Nephron progenitor cell (in vitro differentiated cells): ENCODE measurements around the gene CCDC57.

Experiments used
- DNase-seq: peaks from one replicate; pipeline ENCODE4 v3.0.0; 2021
- H3K27ac Mint-ChIP-seq: 2 replicates; pipeline ENCODE4 v1.8.0; 2021; ENCODE audit warnings: mild to moderate bottlenecking, moderate library complexity, mixed read lengths
- H3K27me3 Mint-ChIP-seq: 2 replicates; pipeline ENCODE4 v1.8.0; 2021; ENCODE audit warnings: mild to moderate bottlenecking, low read depth, mixed read lengths; ENCODE audit not compliant: poor library complexity
- H3K36me3 Mint-ChIP-seq: 2 replicates; pipeline ENCODE4 v1.8.0; 2021; ENCODE audit warnings: low read depth, mixed read lengths
- H3K4me1 Mint-ChIP-seq: 2 replicates; pipeline ENCODE4 v1.8.0; 2021; ENCODE audit warnings: mixed read lengths
- H3K4me3 Mint-ChIP-seq: 2 replicates; pipeline ENCODE4 v1.8.0; 2021; ENCODE audit warnings: mild to moderate bottlenecking, moderate library complexity, mixed read lengths
- H3K9me3 Mint-ChIP-seq: 2 replicates; pipeline ENCODE4 v1.8.0; 2021; ENCODE audit warnings: mild to moderate bottlenecking, moderate library complexity, mixed read lengths
- CTCF ChIP-seq: fragments of 200-600 bp; sonication (generic); IDR thresholded peaks from 2 replicates; pipeline ENCODE4 v1.5.0; 2021; ENCODE audit warnings: antibody characterized with exemption

Gene CCDC57

GRCh38 chr17:82058230-82058854 lies 154.3 kb downstream of the CCDC57 start:
- Mint-ChIP-seq H3K27ac (peak overlapping the region; percentile 36), H3K27me3 (no peaks in the 10 kb centered on the region), H3K4me3 (no peak overlapping the region), H3K36me3 (no peaks in the 10 kb centered on the region), H3K4me1 (peaks cover 3% of the 10 kb centered on the region), H3K9me3 (no peaks in the 10 kb centered on the region)
- DNase-seq, result no peak
- TF ChIP-seq CTCF, result no peak

GRCh38 chr17:82056729-82057621 lies 155.7 kb downstream of the CCDC57 start:
- no peaks in the 10 kb centered on the region for H3K9me3 Mint-ChIP-seq
- no peaks in the 10 kb centered on the region for H3K36me3 Mint-ChIP-seq
- peaks cover 12% of the 10 kb centered on the region for H3K4me1 Mint-ChIP-seq
- DNase-seq, result no peak
- H3K27ac Mint-ChIP-seq, result no peak overlapping the region
- TF ChIP-seq CTCF, result no peak
- no peaks in the 10 kb centered on the region for H3K27me3 Mint-ChIP-seq
- no peak overlapping the region for H3K4me3 Mint-ChIP-seq

GRCh38 chr17:82055965-82056728 lies 156.5 kb downstream of the CCDC57 start:
- no peak for DNase-seq
- Mint-ChIP-seq H3K36me3 (no peaks in the 10 kb centered on the region), H3K4me1 (peaks cover 12% of the 10 kb centered on the region), H3K27me3 (no peaks in the 10 kb centered on the region), H3K9me3 (no peaks in the 10 kb centered on the region), H3K4me3 (no peak overlapping the region), H3K27ac (no peak overlapping the region)
- no peak for TF ChIP-seq CTCF

- Mint-ChIP-seq H3K9me3 (no peaks in the 10 kb centered on the region), H3K27ac (no peak overlapping the region), H3K27me3 (no peaks in the 10 kb centered on the region), H3K4me3 (peak overlapping the region; percentile 25), H3K4me1 (peaks cover 18% of the 10 kb centered on the region), H3K36me3 (no peaks in the 10 kb centered on the region)
- DNase-seq, result no peak
- TF ChIP-seq CTCF, result no peak
Observed at GRCh38 chr17:82055023-82055964, 157.3 kb downstream of the CCDC57 start.

- Mint-ChIP-seq H3K9me3 (no peaks in the 10 kb centered on the region), H3K36me3 (no peaks in the 10 kb centered on the region), H3K27me3 (no peaks in the 10 kb centered on the region), H3K4me1 (peaks cover 20% of the 10 kb centered on the region), H3K4me3 (peak overlapping the region; percentile 25), H3K27ac (no peak overlapping the region)
- DNase-seq, result no peak
- no peak for TF ChIP-seq CTCF
Observed at GRCh38 chr17:82054351-82055022, 158.2 kb downstream of the CCDC57 start.
